Body of pancreas (tissue), 4 donors: ENCODE results near the gene RNF130.

Experiments
- CTCF ChIP-seq, 7 experiments: fragments of 450-650 bp in 4 of 7; fragments of 200-600 bp in 3 of 7; sonication (generic) in 3 of 7; IDR thresholded peaks; one replicate each; pipeline ENCODE4 v1.5.1; 2016 to 2019; ENCODE audit warnings: antibody characterized with exemption in 7 of 7
- POLR2A ChIP-seq, 3 donors: fragments of 450-650 bp; IDR thresholded peaks; one replicate each; pipeline ENCODE4 v1.6.1; 2016; ENCODE audit warnings: antibody characterized with exemption in 3 of 3, mild to moderate bottlenecking in 2 of 3

GRCh38 chr5:180026734-180027458 lies 44.7 kb downstream of the RNF130 start:
- TF ChIP-seq POLR2A (IDR thresholded peaks at IDR 0.05) (no peak), CTCF (IDR thresholded peaks at IDR 0.05) (no peak)
